GM21390 (cell line): ENCODE measurements around the gene IL36G.

ENCODE experiments used
- ATAC-seq: cut with Tn5 transposase; IDR thresholded peaks from one replicate; pipeline ENCODE4 v1.9.1; 2021; ENCODE audit not compliant: unreplicated experiment

Gene IL36G

DNA sequence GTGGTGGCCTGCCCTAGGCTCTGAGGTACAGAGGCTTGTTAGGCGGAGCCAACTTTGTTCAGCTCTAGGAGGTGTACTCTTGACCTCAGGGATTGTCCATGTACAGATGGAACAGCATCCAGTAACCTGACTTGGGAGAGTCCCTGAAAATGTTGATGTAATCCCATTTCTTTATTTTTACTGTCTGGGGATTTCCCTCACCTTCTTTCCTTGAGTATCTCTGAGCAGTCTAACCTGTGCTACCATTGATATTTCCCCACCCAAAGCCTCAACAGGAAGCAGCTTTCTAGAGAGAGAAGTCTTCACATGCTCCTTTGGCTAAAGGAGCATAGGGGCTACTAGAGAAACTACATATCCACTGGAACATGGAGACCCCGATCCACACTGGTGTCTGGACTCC is 37.8 kb downstream of the IL36G start:
- ATAC-seq: no peak

DNA sequence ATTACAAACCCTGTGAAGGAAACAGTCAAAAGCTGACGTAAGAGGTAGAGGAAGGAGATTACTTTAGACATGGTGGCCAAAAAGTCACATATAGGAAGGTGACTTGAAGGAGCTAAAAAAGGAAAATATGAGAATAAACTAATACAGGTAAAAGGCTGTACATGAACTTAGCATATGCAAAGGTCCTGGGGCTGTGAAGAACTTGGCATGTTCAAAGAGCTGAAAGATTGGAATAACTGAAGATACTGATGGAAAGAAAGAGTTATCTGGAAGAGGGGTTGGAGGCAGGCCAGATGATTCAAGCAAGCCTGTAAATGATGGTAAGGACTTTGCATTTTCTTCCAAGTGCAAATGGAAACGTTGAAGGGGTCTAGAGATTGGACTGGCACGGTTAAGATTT is 40.7 kb downstream of the IL36G start:
- ATAC-seq: no peak

DNA sequence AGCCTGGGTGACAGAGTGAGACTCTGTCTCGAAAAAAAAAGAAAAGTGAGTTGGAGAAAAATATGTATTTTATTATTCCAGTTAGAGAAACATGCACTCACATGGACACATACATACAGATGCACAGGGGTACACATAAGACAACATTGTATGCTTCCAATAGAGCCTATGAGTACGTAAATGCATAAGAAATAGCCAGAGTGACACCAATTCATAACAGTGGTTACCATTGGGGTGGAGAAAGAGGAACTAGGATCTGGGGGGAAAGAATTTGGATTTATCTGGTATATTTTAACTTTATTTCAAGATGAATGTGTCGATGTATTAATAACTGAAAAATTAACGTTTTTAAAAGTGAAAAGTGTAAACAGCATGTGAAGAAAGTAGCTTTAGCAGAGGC is 43.5 kb downstream of the IL36G start:
- ATAC-seq: no peak

DNA sequence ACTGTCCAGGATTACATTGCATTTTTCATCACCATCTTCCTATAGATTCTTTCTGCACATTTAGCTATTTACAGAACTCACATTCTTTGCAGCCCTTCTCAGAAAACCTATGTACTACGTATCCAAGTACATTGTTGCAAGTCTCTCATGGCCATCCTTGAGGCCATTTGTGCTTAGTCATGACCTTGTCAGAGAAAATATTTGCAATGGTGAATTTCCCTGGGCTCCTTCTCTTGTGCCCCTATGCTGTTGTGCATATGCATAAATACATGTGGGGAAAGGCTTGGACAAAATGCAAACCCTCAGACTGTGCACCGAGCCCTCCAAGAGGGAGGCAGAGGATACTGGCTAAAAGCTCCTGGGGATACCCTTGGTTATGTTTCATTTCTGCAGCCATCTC is 47.0 kb downstream of the IL36G start:
- no peak for ATAC-seq

DNA sequence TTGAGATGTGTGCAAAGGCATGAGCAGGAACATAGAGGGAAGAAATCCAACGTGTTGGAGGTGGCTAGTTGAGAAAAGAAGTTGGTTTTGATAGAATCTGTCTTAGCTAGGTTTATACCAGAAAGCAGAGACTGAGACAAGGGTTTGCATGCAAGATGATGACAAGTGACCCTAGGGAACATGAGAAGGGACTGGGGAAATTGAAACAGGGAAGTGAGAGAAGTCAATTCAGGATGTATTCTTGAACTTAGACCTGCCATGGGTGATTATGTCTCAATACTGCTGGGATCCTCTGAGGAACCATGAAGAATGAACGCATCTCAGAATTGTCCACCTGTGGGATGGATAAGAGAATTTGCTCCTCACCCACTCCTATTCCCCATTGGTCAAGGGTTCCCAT is 47.9 kb downstream of the IL36G start:
- ATAC-seq: no peak

DNA sequence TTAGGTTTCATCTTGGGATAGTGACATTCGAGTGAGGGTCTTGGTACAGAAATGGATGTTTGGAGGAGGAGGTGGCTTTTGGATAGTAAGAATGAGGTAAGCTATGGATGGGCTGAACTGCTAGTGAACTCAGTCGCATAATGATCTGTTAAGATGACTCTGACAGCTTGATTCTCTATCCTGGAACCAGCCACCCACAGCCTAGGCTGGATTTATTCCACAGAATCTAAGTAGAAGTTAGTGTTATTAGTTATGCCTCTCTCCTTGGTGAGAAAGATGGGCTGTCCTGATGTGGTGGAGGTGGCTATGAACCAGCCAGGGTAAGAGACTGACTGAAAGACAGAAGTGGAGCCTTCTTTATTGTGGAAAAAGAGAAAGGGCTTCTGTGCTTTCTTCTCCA is 49.9 kb downstream of the IL36G start:
- no peak for ATAC-seq

DNA sequence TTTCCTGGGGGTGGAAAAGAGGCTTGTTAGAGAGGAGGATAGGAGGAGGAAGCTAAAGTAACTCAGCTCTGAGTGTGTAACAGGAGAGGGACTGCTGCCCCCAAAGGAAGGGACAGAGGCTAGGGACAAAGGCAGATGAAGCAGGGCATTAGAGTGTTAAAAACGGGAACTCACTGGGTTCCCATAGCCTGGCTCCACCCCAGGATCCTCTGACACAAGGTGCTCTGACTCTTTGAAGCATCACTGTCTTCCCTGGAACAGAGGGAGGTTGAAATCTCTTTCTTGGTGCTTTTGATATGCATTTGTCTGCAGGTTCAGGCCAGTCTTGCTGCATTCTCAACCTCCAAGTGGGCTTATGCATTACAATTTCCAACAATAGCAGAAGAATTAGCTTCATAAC is 50.3 kb downstream of the IL36G start:
- ATAC-seq: no peak

DNA sequence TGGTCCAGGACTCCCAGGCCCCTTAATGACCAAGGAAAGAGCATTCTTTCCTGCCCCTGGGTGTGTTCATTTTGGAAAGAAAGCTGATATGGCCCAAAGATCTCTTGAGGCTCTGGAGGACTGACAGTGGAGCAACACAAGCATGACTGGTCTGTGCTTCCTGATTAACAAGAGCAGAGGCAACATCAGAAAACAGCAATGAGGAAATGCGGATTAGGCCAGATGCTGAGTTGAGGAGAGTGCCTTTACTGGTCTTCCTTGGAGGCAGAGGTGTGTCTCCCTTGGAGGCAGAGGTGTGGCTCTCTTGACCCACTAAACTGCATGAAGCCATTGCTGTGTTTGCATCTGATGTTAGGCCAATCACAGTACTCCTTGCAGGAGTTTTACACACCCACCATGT is 54.9 kb downstream of the IL36G start:
- ATAC-seq: no peak

DNA sequence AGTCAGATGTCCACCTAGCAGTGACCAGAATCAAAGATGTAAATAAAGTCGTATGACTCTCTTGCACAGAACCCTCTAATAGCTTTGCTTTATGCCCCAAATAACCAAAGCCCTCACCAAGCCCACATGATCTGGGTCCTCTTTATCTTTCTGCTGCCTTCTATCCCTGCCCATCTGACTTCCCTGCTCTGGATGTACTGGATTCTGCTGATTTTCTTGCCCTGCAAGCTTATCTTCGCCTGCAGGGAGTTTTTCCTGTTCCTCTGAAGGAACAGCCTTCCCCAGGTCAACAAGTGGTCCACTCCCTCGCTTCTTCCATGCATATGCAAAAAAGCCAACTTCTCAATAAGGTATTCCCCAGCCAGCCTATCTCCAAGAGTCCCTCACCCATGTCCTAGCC is 56.2 kb downstream of the IL36G start:
- ATAC-seq: no peak
